ENCODE data around the gene SEPSECS.
A peak's percentile ranks its signal among the peaks of the same experiment; 100 is the strongest.

SEPSECS gene

DNA sequence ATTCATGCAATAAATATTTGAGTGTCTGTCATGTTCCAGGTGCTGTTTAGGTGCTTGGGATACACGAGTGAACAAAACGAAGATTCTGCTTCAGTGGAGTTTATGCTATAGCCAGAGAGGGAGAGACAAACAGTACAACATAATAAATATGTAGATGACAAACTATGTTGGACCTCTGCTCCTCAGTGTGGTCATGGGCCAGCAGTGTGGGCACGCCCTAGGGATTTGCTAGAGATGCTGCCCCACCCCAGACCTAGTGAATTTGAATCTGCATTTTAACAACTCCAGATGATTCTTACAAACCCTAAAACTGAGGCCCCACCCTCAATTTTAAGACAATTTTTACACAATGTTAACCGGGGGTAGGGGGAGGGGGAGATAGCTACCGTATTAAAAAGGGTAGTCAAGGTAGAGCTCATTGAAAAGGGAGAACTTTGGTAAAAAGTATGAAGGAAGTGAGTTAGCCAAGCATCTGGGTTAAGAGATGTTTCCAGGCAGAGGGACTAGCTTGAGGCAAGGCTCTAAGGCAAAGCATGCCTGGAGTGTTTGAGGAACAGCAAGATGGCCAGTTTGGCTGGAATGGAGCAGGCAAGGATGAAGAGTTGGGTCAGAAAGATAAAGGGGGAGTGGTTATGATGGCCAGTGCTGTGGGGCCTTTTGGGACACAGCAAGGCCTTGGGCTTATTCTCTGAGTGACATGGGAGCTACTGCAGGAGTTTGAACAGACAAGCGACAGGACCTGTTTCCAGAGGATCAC lies 42.4 kb downstream of the SEPSECS start:
- Histone ChIP-seq H3K79me1 (ENCODE audit: low read length) (no peaks in the 10 kb centered on the region), H4K5ac (ENCODE audit: low read length) (no peak overlapping the region), H3K18ac (ENCODE audit: low read length) (no peak overlapping the region), H3K23ac (ENCODE audit: low read length) (no peak overlapping the region), H3K4ac (ENCODE audit: low read depth, low read length) (no peak overlapping the region), H2BK120ac (ENCODE audit: low read depth, low read length) (no peak overlapping the region), H3K4me1 (ENCODE audit: control insufficient read depth, low read depth, low read length) (no peaks in the 10 kb centered on the region), H3K36me3 (ENCODE audit: control insufficient read depth, insufficient read depth, low read length) (no peaks in the 10 kb centered on the region), H4K8ac (ENCODE audit: low read depth, low read length) (no peak overlapping the region), H2BK15ac (replicated peaks; ENCODE audit: low read depth) (no peak overlapping the region), H3K79me2 (ENCODE audit: control insufficient read depth, insufficient read depth, low read length) (no peaks in the 10 kb centered on the region), H2BK5ac (ENCODE audit: low read length) (no peak overlapping the region), H3K4me3 (ENCODE audit: low read length) (no peak overlapping the region), H2AK5ac (ENCODE audit: low read length) (no peak overlapping the region), H3K27ac (ENCODE audit: low read depth, low read length) (no peak overlapping the region), H3K27me3 (ENCODE audit: insufficient read depth, low read length, poor library complexity) (no peaks in the 10 kb centered on the region), H3K9ac (ENCODE audit: low read length) (no peak overlapping the region), H3K4me2 (ENCODE audit: low read length) (no peak overlapping the region), H3K56ac (ENCODE audit: low read length) (no peak overlapping the region)
- WGBS (ENCODE audit: extremely low coverage, insufficient coverage, low lambda C conversion rate) = no CpG with 5 or more reads among the region's 6 CpGs
- no peak for DNase-seq

DNA sequence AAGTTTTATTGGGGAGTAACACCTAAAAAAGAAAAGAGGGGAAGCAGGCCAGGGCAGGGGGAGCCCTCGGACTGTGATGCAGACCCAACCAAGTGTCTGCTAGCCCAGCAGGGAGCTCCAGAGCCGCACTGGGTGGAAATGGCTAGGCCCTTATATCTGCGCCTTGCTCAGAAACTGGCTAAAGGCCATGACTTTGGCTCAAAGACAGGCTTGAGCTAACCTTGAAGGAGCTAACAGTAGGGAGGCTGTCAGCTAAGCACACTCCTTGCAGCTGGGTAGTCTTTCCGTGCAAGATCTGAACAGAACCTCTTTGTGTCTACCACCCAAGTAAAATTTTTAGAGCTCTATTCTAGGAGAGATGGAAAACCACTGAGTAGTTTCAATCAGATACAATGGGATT lies 43.0 kb downstream of the SEPSECS start:
- Histone ChIP-seq H3K27ac (ENCODE audit: low read depth, low read length) (no peak overlapping the region), H4K8ac (ENCODE audit: low read depth, low read length) (no peak overlapping the region), H2AK5ac (ENCODE audit: low read length) (no peak overlapping the region), H4K5ac (ENCODE audit: low read length) (no peak overlapping the region), H3K56ac (ENCODE audit: low read length) (no peak overlapping the region), H3K4me2 (ENCODE audit: low read length) (no peak overlapping the region), H3K36me3 (ENCODE audit: control insufficient read depth, insufficient read depth, low read length) (no peaks in the 10 kb centered on the region), H3K23ac (ENCODE audit: low read length) (no peak overlapping the region), H3K4me1 (ENCODE audit: control insufficient read depth, low read depth, low read length) (no peaks in the 10 kb centered on the region), H3K79me1 (ENCODE audit: low read length) (no peaks in the 10 kb centered on the region), H3K79me2 (ENCODE audit: control insufficient read depth, insufficient read depth, low read length) (no peaks in the 10 kb centered on the region), H3K4me3 (ENCODE audit: low read length) (no peak overlapping the region), H2BK15ac (replicated peaks; ENCODE audit: low read depth) (no peak overlapping the region), H2BK120ac (ENCODE audit: low read depth, low read length) (no peak overlapping the region), H3K9ac (ENCODE audit: low read length) (no peak overlapping the region), H2BK5ac (ENCODE audit: low read length) (no peak overlapping the region), H3K18ac (ENCODE audit: low read length) (no peak overlapping the region), H3K27me3 (ENCODE audit: insufficient read depth, low read length, poor library complexity) (no peaks in the 10 kb centered on the region), H3K4ac (ENCODE audit: low read depth, low read length) (no peak overlapping the region)
- whole genome bisulfite sequencing (ENCODE audit: extremely low coverage, insufficient coverage, low lambda C conversion rate) = no CpG with 5 or more reads among the region's 4 CpGs
- DNase-seq = no peak

DNA sequence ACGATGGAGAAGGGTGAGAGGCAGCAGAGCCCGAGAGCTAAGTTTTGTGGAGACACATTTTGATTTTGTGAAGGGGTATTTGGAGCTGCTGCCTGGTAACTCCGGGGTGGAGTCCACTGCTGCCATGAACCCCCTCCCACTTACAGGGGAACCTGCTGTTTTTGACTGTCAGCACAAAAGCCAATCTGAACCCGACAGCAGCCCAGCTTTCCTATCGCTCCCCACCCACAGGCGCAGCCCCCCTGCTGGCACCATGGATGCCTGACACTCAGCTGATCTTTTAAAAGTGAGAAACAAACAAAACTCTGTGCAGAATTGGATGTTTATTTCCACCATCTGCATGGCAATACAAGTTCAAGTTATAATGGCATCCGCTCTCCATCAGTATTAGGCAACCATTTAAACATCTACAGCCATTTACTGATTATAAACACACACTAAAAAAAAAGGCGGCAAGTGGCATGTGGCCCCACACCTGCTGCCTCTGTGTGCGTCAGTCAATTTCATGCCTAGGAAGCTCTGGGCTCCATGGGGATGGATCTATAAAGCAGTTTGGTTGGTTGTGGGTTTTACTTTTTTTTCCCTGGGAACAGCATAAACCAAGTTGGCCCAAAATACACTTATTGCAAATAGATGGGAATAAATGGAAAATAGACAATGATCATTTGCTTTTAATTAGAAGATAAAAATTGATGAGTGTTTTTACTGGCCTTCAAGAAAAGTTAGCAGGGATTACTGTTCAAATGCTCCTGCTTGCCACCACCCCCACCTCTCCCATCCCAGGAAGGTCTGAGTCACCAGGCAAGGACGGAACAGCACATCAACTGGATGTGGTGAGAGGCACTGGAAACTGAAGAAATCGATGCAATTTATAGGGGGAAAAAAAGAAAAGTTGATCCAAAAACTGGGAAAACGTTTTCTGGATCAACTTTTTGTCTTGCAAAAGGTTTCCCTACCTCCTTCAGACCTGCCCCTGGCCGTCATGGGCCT lies 46.0 kb downstream of the SEPSECS start:
- no peak overlapping the region for H2AK5ac ChIP-seq (ENCODE audit: low read length)
- DNase-seq = no peak
- no peak overlapping the region for H2BK120ac ChIP-seq (ENCODE audit: low read depth, low read length)
- H3K4me3 ChIP-seq (ENCODE audit: low read length) = no peak overlapping the region
- no peak overlapping the region for H3K4me2 ChIP-seq (ENCODE audit: low read length)
- no peaks in the 10 kb centered on the region for H3K79me1 ChIP-seq (ENCODE audit: low read length)
- H3K4ac ChIP-seq (ENCODE audit: low read depth, low read length) = no peak overlapping the region
- H3K36me3 ChIP-seq (ENCODE audit: control insufficient read depth, insufficient read depth, low read length) = no peaks in the 10 kb centered on the region
- H3K23ac ChIP-seq (ENCODE audit: low read length) = no peak overlapping the region
- no peak overlapping the region for H4K8ac ChIP-seq (ENCODE audit: low read depth, low read length)
- H4K5ac ChIP-seq (ENCODE audit: low read length) = no peak overlapping the region
- no peak overlapping the region for H2BK15ac ChIP-seq (replicated peaks; ENCODE audit: low read depth)
- H2BK5ac ChIP-seq (ENCODE audit: low read length) = no peak overlapping the region
- H3K18ac ChIP-seq (ENCODE audit: low read length) = no peak overlapping the region
- H3K9ac ChIP-seq (ENCODE audit: low read length) = no peak overlapping the region
- H3K27me3 ChIP-seq (ENCODE audit: insufficient read depth, low read length, poor library complexity) = no peaks in the 10 kb centered on the region
- no peak overlapping the region for H3K56ac ChIP-seq (ENCODE audit: low read length)
- no CpG with 5 or more reads among the region's 13 CpGs for WGBS (ENCODE audit: extremely low coverage, insufficient coverage, low lambda C conversion rate)
- no peak overlapping the region for H3K27ac ChIP-seq (ENCODE audit: low read depth, low read length)
- no peaks in the 10 kb centered on the region for H3K4me1 ChIP-seq (ENCODE audit: control insufficient read depth, low read depth, low read length)
- H3K79me2 ChIP-seq (ENCODE audit: control insufficient read depth, insufficient read depth, low read length) = no peaks in the 10 kb centered on the region

DNA sequence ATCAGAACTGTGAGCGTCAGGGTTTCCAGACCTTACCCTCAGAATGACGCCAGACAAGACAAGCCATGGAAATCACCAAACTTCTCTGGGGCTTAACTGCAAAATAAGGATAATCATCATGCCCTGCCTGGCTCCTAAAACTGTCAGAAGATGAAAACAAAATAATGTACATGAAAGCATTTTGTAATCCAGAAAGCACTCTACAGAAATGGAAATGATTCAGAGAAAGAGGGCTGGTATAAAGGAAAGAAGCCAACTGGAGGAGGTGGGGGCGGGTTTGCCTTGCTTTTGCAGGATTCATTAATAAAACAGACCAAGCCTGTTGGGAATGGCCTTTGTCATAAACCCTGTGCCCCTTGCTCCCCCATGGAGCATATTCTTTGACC lies 47.3 kb downstream of the SEPSECS start:
- Histone ChIP-seq H3K4me3 (ENCODE audit: low read length) (no peak overlapping the region), H2BK5ac (ENCODE audit: low read length) (no peak overlapping the region), H3K79me2 (ENCODE audit: control insufficient read depth, insufficient read depth, low read length) (no peaks in the 10 kb centered on the region), H2AK5ac (ENCODE audit: low read length) (no peak overlapping the region), H3K27ac (ENCODE audit: low read depth, low read length) (no peak overlapping the region), H3K4me1 (ENCODE audit: control insufficient read depth, low read depth, low read length) (no peaks in the 10 kb centered on the region), H2BK120ac (ENCODE audit: low read depth, low read length) (no peak overlapping the region), H4K8ac (ENCODE audit: low read depth, low read length) (no peak overlapping the region), H3K4ac (ENCODE audit: low read depth, low read length) (no peak overlapping the region), H3K36me3 (ENCODE audit: control insufficient read depth, insufficient read depth, low read length) (no peaks in the 10 kb centered on the region), H3K79me1 (ENCODE audit: low read length) (no peaks in the 10 kb centered on the region), H3K27me3 (ENCODE audit: insufficient read depth, low read length, poor library complexity) (no peaks in the 10 kb centered on the region), H3K23ac (ENCODE audit: low read length) (no peak overlapping the region), H3K9ac (ENCODE audit: low read length) (no peak overlapping the region), H3K4me2 (ENCODE audit: low read length) (no peak overlapping the region), H3K56ac (ENCODE audit: low read length) (no peak overlapping the region), H2BK15ac (replicated peaks; ENCODE audit: low read depth) (no peak overlapping the region), H3K18ac (ENCODE audit: low read length) (no peak overlapping the region), H4K5ac (ENCODE audit: low read length) (no peak overlapping the region)
- DNase-seq = no peak
- WGBS (ENCODE audit: extremely low coverage, insufficient coverage, low lambda C conversion rate) = no CpG with 5 or more reads among the region's 3 CpGs

DNA sequence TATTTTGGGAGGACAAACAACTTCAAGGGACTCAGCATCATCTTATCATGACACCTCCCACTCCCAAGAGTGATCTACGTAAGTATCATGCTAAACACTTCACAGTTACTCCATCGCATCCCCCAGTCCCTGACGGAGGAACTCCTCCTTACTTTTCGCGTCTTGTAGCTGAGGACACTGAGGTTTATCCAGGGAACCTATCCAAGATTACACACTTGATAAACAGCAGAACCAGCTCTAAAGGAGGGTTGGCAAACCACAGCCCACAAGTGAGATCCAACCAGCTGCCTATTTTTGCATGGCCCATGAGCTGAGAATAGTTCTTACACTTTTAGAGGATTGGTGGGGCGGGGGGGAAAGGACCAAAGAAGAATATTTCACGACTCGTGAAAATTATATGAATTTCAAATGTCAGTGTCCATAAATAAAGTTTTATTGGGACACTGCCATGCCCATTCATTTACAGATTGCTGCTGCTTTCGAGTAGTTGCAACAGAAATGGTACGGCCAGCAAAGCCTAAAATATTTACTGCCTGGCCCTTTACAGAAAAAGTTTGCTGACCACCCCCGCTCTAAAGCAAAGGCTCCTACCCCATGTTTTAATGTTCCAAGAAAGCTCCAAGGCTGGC lies 47.8 kb downstream of the SEPSECS start:
- no peaks in the 10 kb centered on the region for H3K4me1 ChIP-seq (ENCODE audit: control insufficient read depth, low read depth, low read length)
- no peak overlapping the region for H3K23ac ChIP-seq (ENCODE audit: low read length)
- H3K27ac ChIP-seq (ENCODE audit: low read depth, low read length) = no peak overlapping the region
- no peak overlapping the region for H3K56ac ChIP-seq (ENCODE audit: low read length)
- no peak overlapping the region for H4K8ac ChIP-seq (ENCODE audit: low read depth, low read length)
- H2BK5ac ChIP-seq (ENCODE audit: low read length) = no peak overlapping the region
- DNase-seq = peak; percentile 76
- no peak overlapping the region for H3K4me3 ChIP-seq (ENCODE audit: low read length)
- H3K79me2 ChIP-seq (ENCODE audit: control insufficient read depth, insufficient read depth, low read length) = no peaks in the 10 kb centered on the region
- H3K18ac ChIP-seq (ENCODE audit: low read length) = no peak overlapping the region
- no peak overlapping the region for H2BK120ac ChIP-seq (ENCODE audit: low read depth, low read length)
- no peak overlapping the region for H4K5ac ChIP-seq (ENCODE audit: low read length)
- no peak overlapping the region for H2AK5ac ChIP-seq (ENCODE audit: low read length)
- no peak overlapping the region for H2BK15ac ChIP-seq (replicated peaks; ENCODE audit: low read depth)
- H3K4me2 ChIP-seq (ENCODE audit: low read length) = no peak overlapping the region
- H3K27me3 ChIP-seq (ENCODE audit: insufficient read depth, low read length, poor library complexity) = no peaks in the 10 kb centered on the region
- H3K36me3 ChIP-seq (ENCODE audit: control insufficient read depth, insufficient read depth, low read length) = no peaks in the 10 kb centered on the region
- no peak overlapping the region for H3K4ac ChIP-seq (ENCODE audit: low read depth, low read length)
- no peaks in the 10 kb centered on the region for H3K79me1 ChIP-seq (ENCODE audit: low read length)
- H3K9ac ChIP-seq (ENCODE audit: low read length) = no peak overlapping the region
- no CpG with 5 or more reads among the region's 11 CpGs for WGBS (ENCODE audit: extremely low coverage, insufficient coverage, low lambda C conversion rate)
